DMS114 treated with DMSO at 0.1 percent for 48 hours (cell line): ENCODE results near the gene MTA3.

ENCODE experiments used
- DNase-seq: peaks from one replicate; lab custom pipeline; 2025; ENCODE audit not compliant: unreplicated experiment; lab: John Stamatoyannopoulos, UW

MTA3 gene

DNA sequence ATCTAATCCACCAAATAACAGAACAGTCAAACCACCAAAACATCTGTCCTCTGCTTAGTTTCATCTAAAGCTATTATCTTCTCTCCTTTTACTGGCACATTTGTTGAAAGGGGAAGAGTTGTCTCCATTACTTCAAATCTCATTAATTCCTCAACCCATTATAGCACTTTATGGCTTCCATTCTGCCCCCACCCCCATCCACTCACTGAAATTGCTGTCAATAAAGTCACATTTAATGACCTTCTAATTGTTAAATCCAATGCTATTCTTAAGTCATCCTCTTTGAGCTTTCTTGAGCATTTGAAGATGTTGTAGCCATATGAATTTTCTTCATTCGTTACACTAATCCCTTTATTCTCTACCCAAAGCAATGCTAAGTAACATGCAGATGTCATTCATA lies 190.3 kb downstream of the MTA3 start:
- no peak for DNase-seq

DNA sequence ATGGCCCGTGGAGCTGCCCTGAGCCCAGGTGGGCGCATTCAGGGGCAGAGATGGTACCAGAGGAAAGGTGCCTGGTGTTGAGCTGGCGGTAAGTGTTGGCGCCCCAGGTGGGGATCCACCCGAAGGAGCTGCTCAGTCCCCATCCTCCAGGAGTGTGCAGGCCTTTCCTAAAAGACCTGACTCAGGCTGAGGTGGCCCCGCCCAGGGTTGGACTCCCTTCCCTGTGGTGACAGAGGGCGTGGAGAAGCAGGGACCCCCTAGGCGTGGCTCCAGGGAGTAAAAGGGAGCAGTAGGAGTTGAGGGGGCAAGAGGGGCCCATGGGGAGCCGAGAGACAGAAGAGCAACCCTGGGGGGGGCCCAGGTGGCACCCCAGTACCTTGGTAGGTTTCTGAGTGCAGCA lies 193.1 kb downstream of the MTA3 start:
- DNase-seq, result no peak

DNA sequence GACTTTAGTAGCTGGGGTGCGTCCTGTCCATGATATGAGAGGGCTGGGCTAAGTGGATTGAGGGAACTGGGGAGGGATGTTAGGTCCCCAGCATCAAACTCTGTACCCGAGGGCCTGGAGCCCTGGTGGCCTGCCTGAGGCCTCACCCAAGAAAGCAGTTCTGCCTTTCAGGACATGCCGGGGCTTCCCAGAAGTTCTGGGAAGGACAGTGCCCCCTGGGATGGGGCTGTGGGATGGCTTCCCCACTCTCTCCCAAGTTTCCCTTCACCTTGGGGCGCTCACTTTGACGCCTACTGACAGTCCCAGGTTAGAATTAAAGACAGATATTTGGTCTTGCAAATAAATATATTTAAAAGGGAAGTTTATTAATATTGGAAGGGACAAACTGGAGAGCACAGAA lies 193.7 kb downstream of the MTA3 start:
- no peak for DNase-seq

DNA sequence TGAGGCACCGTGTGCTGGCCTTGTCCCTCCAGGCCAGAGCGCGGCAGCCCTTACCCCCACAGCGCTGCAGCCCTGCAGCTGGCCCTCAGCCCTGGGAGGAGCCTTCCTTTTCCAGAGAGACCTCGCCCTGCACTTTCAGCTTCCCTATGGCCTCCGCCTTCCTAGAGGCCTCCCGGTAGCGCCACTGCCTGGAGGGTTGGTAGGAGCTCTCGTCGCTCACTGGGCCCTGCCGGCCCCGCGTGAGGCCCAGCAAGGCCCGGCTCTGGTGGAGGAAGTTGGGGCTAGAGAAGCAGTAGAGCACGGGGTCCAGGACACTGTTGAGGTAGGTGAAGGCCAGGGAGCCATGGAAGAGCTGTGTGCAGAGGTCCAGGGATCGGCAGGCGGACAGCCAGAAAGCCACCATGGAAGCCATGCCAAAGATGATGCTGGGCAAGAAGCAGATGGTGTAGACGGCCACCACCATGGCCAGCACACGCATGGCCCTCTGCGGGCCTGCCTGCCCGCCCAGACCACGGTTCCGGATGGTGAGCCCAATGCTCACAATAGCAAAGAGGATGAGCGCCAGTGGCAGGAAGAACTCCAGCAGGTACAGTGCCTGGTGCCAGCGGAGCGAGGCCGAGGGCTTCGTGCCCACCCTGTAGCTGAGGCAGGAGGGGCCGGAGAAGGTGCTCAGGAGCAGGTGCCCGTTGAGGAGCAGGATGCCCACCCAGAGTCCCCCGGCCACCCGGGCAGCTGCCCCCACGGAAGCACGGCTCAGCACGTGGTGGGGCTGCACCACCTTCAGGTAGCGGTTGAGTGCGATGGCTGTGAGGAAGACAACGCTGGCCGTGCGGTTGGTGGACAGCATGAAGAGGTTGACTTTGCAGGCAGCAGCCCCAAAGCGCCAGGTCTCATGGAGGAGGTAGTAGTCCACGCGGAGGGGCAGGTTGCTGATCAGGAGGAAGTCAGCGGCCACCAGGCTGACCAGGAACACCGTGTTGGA lies 194.7 kb downstream of the MTA3 start:
- DNase-seq, result no peak

DNA sequence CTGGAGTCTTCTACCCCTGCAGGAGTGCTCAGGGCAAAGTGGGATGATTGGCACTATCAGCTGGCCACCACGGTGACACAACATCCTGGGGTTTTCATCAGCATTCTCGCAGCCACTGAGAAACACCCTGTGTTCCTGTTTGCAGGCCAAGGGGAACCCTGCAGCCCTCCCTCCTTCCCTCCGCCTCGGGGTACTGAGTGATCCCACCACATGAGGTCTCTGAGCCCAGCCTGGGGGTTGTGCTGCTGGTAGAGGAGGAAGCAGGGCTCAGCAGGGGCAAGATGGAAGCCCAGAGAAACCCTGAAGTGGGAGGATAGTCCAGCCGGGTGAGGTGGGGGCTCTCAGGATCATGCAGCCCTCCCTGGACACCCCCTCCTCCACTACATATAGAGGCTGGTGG lies 195.7 kb downstream of the MTA3 start, which contains the start of gene OXER1:
TSS of gene OXER1 (minus strand) at position 40 of the 400 bp plus-strand sequence. CDS start 73 bp downstream, outside the sequence.
- DNase-seq, result no peak

DNA sequence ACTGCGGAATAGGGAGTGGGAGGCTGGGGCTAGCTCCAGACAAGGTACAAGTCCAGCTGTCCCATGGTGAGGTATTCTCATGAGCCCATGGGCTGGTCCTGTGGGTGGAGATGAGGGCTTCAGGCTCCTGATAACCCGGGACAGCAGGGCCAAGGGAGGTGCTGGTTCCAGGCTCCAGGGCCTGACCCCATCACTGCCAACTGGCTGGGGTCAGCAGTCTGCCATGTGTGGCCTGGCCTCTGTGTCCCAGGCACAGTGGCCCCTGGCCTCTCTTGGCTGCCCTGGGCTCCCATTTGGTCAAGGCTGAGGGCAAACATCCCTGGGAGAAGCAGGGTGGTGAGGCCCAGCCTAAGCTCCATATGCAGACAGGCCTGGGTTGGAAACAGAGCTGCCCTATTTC lies 196.5 kb downstream of the MTA3 start:
- DNase-seq, result no peak

DNA sequence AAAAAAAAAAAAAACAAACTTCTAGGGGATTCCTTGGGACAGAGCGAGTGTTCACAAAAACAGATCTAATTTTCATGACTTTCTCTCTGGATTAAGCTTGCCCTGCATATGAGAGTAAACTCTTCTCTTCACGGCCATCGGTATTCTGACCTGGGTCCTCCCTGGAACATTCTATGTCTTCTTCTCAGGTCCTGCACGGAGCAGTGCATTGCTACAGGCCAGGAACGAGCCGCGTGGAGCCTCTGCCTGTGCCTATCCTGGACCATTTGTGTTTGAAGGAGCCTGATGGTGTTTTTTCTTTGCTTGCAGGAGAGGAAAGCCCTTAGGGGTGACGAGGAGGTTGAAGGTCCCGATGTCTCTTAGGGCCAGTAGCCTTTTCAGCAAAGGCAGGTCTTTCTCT lies 197.3 kb downstream of the MTA3 start:
- DNase-seq, result no peak

DNA sequence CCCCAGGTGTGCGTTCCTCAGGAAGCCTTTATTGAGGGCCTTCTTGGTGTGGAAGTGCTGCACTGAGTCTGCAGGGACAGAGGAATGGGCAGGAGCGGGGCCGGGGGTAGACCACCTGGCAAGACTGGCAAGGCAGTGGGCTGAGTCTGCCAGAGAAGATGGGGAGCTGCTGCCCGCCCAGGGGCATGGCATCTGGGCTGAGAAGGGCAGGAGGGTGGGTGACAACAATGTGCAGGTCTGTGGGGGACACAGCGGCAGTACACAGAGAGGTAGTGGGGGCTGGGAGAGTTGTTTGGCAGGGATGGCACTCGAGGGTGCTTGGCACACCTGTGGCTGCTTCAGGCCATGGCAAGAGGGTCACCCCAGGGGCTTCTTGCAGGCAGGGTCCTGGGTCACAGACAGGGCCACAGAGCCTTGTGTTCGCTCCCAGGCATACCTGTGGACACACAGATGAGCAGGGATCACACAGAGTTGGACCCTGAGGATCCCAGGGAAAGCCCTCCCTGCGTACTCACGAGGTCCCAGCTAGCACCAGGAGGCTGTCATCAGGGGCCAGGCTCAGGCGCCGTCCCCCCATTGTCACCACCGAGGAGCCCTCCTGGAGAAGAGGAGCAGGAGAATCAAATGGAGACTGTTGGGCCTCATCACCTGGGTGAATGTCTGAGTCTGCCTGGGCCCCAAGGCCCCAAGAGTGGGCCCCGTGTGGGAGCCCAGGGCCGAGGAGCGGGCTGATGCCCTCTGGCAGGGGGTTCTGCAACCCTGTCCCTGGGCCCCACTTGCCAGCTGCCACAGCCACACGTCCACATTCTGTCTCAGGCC lies 198.9 kb downstream of the MTA3 start:
- no peak for DNase-seq

DNA sequence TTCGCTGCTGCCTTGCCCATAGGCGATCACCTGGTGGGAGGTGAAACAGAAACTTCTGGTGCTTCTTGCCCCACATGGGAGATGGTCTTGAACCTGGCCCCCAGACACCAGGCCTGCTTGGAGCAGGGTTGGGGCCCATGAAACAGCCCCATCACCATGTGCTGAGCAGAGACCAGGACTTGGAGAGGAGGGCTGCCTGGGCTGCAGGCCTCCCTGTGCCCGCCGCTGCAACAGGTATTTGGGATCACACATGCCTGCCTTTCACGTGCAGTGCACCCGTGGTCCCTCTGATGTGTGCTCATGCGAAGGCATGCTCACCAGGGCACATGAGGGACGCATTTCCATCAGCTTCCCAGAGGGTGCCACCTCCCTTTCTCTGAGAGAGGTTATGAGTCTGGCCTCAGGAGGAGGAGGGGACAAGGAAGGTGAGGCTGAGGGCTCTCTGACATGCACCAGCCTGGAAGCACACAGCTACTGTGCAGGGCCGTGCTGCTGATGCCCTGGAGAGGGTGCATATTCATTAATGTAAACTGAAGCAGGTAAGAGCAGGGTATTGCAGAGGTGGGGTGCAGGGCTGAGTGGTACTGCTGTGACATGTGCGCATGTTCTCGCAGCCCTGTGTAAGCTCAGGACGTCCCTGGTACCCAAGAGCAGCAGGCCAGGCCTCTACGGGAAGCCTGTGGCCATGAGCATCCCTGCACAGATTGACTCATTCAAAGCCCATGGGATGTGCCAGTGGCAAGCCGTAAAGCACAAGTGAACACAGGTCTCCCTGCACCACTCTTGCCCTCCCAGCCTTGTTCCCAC lies 199.7 kb downstream of the MTA3 start:
- no peak for DNase-seq

DNA sequence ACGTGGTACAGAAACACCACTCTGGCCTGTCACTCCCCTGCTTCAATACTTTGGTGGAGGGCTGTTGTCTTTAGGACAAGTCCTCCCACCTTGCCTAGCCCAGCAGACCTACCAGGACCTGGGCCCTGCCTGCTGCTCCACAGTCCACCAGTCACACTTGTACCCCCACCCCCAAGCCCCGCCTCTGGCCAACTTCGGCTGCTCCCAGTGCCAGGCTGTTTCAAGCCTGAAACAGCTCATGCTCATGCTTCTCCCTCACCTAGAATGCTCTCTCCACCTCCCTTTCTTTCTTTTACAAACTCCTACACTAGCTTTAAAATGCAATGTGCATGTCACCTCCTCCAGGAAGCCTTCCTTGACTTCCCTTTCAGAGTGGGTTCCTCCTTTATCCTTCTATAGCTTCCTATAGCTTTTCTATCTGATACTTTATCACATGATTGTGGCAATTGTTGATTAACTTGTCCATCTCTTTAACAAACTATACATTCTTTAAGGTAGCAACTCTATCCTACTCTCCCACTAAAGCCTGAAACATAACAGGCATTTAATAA lies 200.3 kb downstream of the MTA3 start:
- no peak for DNase-seq

DNA sequence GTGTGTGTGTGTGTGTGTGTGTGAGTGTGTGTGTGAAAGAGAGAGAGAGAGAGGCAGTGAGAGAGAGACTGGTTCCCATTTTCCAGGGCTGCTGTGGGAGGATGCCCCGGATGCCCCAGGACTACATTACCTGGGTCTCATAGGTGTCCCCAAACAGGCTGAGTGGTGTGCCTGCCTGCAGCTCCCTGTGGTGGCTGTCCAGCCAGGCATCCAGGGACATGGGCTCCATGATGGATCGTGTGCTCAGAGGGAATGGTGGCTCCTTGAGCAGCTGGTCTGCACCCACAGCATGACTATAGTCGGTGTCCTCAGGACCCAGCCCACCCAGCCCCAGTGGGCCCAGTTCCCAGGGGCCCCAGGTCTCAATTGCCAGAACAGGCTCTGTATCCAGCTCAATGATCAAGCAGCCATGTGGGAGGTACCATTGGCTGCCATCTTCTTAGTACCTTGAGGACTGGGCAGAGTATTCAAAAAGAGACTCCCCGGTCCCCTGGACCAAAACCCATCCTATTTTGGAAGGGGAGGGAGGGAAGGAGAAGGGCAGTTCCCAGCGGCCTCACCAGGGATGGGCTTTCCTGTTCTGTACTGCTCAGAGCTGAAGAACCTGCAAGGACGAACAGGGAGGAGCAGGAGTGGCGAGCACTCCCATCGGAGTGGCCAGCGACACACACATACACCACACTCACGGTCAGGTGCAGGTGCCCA lies 201.3 kb downstream of the MTA3 start:
- DNase-seq, result no peak

DNA sequence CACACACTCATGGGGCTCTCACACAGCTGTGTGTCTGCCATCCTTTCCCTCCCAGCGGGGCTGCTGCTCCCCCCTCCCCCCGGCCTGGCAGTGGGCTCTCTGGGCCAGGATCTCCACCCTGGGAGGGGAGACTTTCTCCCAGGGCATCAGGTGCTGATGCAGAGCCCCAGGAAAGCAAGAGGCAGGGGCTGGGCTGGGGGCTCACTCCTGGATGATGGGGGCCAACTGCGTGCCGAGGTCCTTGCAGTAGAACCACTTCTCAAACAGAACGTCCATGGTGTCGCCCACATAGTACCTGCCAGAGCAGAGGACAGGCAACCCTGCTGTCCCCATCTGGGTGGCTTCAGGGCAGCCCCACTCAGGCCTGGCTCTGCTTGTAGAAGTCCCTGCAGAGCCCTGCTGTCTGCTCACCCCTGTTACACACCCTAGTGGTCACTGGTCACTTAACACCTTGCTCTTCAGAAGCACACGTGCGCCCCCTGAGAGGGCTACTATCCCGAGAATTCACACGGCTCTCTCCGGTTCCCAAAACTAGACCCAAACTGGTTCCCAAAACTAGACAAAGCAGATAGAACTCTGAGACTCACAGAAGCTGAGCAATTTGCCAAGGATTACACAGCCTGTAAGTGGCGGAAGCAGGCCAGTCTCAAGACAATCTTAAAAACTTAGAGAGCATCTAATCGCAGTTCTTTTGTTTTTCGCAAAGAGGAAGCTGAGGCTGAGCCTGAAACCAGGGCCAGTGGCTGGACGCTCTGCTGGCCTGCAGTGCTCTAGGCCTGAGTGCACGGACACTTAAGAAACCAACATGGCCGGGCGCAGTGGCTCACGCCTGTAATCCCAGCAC lies 202.1 kb downstream of the MTA3 start:
- no peak for DNase-seq

DNA sequence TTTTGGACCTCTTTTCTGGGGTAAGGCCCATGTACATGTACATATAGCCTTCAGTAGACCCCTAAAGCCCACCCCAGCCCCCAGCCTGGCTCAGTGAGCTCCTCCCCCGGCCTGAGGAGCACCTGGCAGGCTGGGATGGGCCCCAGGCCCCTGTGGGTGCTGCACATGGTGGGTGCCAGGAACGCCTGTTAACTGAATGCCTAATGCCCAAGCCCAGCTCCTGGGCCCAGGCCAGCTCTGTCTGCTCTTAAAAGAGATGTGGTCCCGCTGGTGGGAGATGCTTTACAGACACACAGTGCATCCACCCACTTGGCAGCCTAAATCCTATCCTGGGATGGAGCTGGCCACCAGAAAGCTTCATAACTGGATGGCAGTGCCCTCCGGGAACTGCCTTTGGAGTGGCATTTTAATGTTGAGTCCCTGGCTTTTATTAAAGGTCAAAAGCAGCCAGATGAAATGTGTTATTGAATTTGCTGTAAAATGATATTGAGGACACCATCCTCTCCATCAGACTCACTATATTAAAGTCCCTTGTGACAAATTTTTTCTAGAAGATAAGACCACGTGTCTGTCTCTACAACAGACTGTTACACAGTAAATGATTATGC lies 203.2 kb downstream of the MTA3 start:
- DNase-seq, result no peak

DNA sequence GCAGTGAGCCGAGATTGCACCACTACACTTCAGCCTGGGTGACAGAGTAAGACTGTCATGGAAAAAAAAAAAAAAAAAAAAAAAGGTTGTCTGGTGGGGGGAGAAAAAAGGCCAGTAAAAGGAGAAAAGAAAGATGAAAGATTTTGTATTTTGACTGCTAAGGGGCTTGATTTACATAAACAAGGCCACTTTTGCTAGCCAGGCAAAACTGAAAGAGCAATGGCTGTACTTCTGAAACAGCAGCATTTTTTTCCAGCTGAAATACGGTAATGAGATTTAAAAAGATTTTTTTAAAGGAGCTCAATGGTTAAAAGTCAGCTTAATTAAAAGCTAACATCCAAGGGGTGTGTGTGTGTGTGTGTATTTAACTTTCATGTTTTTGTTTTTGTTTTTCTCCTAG lies 206.8 kb downstream of the MTA3 start:
- DNase-seq, result no peak

DNA sequence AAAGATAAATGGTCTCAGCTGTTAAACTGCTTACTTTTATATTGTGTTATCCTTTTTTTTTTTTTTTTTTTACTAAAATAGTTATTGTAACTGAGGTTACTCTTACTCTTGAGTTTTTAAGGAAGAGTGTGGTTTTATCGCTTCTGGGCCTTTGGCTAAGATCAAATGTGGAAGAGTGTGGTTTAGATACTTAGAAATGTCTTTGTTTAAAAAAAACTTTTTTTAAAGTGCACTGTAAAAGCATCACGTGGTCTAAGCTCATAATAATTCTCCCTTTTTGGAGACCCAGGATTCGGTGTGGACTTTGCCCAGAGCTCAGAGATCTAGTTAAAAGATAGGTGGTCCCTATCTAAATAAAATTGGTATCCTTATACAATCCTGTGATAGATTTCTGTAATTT lies 207.4 kb downstream of the MTA3 start:
- DNase-seq, result no peak

DNA sequence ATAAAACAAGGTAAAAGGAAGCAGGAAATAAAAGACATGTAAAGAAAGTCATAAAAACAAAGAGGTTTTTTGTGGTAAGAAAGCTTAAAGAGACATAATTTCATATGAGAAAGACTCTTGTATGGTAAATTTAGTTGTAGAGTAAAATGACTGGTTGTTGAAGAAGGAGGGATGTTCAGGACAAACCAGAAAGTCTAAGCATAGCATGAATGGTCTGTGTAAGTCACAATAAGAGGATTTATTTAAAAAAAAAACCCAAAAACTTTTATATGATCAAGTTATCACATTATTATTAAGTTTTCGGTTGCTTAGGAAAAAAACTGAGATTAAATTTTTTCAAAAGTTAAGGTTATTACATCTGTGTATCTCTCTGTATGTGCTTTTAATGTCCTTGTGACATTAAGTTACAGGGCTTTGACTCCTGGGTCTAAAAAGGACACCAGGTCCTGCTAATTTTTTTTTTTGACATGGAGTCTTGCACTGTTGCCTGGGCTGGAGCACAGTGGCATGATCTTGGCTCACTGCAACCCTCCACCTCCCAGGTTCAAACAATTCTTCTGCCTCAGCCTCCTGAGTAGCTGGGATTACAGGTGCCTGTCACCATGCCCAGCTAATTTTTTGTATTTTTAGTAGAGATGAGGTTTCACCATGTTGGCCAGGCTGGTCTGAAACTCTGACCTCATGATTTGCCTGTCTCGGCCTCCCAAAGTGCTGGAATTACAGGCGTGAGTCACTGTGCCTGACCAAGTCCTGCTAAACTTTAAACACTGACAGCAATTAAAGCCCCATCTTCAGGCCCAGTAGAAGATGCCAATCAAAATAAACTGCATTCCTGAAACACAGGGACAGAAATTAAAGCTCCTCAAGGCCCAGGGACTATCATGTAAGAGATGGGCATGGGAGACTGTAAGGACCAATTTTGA lies 209.7 kb downstream of the MTA3 start:
- no peak for DNase-seq

DNA sequence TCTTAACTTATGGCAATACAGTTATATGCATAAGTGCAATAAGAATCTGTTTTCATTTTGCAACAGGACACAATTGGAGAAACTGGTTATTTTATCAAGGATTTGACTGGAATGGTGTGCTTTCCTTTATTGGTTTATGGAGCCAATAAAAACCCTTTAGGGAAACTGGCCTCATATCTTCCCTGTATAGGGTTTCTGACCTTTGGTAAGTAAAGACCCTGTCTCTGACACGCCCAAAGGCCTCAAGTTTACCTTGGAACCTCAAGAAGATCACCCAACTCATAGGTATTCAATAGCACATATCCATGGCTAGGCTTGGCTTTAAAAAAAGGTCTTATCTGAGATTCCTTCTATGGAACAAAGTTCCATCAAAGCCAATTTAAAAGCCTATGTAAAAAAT lies 212.7 kb downstream of the MTA3 start:
- DNase-seq, result no peak

DNA sequence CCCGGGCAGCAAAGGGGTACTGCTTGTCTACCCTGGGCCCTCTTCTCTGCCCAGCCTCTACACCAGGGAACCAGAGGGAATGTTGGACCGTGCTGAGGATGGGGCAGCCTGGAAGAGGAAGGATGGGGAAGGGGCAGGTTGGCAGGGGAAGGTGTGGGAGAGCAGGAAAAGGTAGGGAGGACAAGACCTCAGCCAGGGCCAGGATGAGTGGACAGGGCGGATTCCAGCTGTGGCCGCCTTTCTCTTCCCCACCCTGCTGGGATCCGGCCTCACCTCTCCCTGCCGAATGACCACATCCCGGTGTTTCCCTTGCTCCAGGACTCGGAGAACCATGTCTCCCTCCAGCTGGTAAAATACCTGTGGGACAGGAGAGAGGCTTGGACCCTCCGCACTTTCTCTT lies 215.1 kb downstream of the MTA3 start:
- DNase-seq, result no peak
